ENCODE measurements around the gene TPM3.
"Not testable (repeated sequence)": the region's sequence is repeated elsewhere in the genome, so short reads cannot be mapped to it uniquely, and the experiment has no call there.

Gene TPM3

GRCh38 chr1:154205778-154206177 is 13.9 kb upstream of the TPM3 start:
- DNase-seq = not testable (repeated sequence)

DNA sequence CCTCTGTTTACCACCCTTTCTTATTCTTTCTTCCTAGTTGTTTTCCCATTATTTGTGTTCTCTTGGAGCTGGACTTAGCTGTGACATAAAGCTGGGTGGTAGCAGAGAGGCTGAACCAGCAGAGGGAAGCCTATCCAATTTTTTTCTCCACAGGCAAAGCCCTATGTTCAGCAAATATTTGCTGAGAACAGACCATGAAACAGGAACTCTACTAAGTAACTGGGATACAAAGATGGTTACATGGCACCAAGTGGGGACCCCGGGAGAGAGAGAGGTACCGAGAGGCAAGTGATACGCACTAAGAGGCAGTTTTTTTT is 7.6 kb upstream of the TPM3 start:
- no peak for DNase-seq

- peak; percentile 92 for DNase-seq
These were observed 7.1 kb upstream of the TPM3 start for GRCh38 chr1:154198756-154199562.

DNA sequence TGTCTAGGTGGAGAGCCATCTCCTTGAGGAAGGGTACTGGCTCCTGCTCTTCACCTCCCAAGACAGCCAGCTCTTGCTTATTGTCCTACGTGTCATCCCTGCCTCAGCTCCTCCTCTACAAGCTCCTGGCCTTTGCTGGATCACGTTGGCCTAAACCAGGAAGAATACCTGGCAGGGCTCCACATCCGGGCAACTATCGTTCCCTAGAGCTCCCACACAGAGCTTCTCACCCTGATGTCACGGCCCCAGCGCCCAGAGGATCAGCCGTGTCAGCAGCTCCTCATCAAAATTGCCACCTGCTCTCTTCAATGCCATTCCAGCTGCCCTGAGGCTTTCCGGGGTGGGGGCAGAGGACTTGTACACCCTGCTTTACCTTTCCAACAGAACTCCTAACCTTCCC is 1.9 kb upstream of the TPM3 start:
- no peak for DNase-seq

- DNase-seq = no peak
These were observed 576 bp upstream of the TPM3 start for GRCh38 chr1:154192476-154192875.

GRCh38 chr1:154190550-154190949 is 1.4 kb downstream of the TPM3 start:
- no peak for DNase-seq

DNA sequence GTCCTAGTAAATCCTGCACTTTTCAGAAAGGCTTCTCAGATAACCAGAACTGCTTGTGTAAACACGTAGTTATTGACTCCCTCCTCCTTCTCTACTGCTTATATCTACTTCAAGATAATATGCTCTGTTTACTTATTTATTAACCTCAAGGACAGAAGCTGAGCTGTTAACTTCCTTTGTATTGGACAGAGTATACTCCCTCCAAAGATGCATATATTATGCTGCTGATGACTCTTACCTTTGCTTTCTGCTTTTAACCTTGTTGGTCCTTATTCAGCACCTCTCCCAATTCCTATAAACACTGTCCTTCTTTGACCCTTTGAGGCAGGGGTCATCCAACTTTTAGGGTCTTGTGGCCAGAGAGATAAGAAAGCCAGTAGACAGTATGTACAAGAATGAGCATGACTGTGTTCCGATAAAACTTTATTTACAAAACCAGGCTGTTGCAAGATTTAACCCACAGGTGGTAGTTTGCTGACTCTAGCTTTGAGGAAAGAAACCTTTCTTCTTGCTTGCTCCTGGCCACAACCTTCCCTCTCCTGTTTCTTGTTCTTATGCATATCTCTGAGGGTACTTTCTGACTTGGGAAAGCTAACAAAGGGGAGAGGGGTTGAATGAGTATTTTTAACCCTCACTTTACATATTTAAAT is 4.9 kb downstream of the TPM3 start:
- DNase-seq = no peak

- DNase-seq = peak; percentile 99
These were observed 5.7 kb downstream of the TPM3 start for GRCh38 chr1:154186177-154186576.

GRCh38 chr1:154183046-154183915 is 8.6 kb downstream of the TPM3 start:
- peak; percentile 99 for DNase-seq

- peak; percentile 70 for DNase-seq
These were observed 9.4 kb downstream of the TPM3 start for GRCh38 chr1:154182344-154183045.

DNA sequence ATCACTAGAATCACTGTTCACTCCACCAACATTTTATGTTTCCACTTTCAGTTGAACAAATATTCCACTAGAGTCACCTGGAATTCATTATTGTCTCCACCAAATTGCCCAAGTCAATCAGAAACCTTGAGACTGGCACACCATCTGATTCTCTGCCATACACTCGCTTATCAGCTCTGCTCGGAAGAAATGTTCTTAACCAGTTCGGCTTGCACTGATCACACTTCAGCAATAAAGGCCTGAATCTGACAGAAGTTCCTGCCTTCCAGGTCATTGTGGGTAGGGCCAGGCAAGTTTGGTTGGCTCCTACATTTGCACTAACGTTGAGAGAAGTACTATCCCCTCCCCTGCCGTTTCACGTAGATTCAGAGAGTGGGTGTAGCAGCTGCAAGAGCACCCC is 10.0 kb downstream of the TPM3 start:
- no peak for DNase-seq

DNA sequence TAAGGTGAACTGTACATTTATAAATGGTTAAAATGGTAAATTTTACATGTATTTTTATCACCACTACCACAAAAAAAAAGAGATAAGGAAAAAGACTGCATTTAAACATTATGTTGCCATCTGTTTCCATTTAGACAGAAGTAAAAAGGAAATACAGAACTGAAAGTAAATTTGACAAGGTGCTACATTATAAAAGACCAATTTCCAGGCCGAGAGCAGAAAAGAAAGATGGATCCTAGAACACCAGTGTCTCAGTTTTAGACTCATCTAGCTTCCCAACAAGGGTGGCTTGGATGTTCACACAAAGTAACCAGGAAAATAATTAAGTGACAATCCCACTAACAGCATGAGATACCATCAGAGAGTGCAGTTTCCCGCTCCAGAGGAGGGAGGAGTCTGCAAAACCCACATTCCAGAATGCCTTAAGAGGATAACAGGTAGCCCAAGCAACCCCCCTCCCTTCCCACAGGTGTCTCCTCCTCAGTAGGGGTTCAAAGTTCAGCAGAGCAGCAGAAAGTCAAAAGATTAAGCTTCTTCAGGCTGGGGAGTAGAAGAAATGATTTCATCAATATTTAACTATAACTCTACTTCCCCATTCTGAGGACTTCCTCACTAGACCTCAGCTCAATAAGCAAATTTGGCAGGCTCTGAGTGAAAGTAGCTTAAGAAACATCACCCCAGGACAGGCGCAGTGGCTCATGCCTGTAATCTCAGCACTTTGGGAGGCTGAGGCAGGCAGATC is 11.8 kb downstream of the TPM3 start:
- DNase-seq = no peak

DNA sequence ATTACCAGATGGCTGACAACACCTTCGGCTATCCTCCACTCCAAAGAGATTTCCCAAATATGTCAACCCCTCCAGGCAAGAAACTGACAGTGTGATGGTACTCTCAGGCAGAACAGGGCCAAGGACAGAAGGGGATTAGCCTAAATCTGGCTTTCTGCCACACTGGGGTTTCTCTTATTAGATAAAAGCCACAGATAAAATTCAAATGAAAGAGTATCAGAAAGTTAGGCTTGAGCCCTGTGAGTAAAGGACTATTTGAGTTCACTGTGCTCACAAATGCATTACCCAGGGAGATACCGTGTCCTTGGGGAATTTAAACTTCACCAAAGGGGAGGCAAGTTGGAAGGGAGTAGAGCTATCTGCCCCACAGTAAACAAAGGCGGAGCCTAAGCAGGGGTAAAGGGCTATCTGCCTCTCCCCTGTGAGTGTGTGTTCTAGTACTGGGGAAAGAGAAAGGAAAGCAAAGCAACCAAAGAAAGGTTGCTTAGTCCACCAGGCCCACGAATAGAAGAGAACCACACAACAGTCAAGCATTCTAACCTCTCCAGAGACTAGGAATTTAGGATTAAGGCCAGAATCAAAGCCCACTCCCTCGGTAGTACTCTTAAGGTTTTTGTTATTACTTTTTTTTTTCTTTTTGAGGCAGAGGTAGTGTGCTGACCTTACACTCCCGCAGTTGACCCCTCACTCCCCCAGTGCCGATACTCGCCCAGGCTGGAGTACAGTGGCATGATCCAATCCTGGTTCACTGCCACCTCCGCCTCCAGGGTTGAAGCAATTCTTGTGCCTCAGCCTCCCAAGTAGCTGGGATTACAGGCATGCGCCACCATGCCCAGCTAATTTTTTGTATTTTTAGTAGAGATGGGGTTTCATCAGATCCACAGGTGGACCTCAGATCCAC is 12.7 kb downstream of the TPM3 start:
- peak; percentile 97 for DNase-seq

- no peak for DNase-seq
These were observed 13.9 kb downstream of the TPM3 start for GRCh38 chr1:154178013-154178412.

DNA sequence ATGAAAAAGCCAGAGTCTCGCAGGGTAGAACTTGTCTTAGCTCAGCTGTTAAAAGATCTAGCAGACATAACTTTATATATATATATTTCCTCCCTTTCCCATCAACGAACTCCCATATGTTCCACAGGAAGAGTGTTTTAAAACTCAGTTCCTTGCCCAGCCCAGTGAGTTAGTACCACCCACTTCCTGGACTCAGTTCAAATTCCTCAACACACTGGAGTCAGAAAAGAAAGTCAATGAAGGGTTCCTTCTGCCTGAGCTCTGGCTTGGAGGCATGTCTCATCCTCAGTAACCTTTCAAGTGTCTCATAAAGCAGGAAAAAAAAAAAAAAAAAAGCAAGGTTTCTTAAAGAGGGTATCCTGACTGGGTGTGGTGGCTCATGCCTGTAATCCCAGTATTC is 15.6 kb downstream of the TPM3 start:
- no peak for DNase-seq

DNA sequence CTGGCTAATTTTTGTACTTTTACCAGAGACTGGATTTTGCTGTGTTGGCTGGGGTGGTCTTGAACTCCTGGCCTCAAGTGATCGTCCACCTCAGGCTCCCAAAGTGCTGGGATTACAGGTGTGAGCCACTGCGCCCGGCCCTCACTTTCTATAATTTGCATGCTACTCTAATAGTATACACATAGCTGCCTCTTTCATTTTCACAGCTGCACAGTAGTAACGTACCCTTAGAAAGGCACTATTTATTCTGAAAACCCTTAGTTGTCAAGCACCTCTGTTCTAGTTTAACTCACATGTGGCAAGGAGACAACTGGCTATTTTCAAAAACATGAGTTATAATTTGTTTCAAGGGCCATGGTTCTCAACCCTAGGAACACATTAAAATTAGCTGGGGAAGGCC is 17.2 kb downstream of the TPM3 start:
- DNase-seq = no peak

- no peak for DNase-seq
These were observed 20.0 kb downstream of the TPM3 start for GRCh38 chr1:154171880-154172279.

DNA sequence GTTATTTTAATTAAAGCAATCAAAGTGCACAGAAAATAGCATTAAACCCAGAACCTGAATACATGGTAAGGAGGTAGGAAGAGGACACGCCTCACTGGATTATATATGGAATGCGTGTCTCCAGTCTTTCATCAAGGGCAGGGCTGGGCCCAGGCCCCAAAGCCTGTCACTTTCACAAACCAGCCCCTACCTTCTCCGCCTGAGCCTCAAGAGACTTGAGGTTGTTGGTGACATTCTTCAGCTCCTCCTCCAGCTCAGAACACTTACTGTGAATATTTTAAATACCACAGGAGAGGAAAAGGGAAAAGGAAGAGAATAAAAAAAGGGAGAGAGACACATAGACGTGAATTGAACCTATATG is 20.7 kb downstream of the TPM3 start:
- DNase-seq = no peak

DNA sequence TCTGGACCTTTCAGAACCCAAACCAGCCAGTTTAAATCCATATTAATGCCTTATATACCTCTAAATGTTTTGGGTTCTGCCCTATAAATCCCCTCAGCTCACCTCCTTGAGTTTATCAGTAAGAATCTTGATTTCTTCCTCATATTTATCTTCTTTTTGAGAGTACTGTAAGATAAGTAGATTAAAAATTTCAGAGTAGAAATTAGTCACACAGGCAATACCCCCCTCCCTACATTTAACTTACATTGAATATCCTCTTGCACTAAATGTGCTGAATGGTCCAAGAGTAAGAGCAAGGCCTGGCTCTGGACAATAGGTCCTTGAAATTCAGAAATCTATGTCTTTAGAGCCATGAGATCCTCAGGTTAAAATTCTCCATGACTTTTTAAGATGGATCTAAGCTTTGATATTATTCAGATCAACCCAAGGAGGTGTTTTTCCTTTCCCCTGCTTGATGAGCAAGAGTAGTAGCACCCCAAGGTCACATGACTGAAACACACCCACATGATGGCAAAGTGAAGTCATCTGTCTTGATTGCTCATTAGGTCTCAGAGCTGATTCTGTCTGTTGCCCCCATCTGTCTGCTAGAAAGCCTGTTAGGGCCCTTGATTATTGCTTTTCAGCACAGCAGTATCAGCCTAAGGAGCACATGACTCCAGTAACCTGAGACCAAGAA is 21.2 kb downstream of the TPM3 start:
- peak; percentile 84 for DNase-seq

DNA sequence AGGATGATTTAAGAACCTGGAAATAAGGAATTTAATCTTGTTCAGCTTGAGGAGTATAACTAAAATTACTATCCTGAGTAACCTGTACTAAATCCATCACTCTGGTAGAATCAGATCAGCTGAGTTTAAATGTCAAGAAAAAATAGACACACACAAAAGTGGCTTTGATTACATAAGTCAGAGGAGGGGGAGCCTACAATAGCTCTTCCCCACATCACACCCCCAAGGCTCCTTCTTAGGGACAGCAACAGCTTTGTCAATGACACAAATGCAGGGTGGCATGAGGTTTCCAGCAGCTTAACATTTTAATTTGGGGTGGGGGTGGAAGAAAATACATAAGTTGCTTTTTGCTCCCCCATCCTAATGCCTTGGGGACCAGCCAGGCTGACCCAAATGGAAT is 24.4 kb downstream of the TPM3 start:
- DNase-seq = no peak

GRCh38 chr1:154166207-154166606 is 25.7 kb downstream of the TPM3 start:
- no peak for DNase-seq
